ENCODE results near the gene CD6. TPM values are rescaled to one million over a fixed set of nuclear protein-coding genes. Genes with fewer than 3 reads are reported as not detected.

CD6 gene
- total RNA-seq, 3 donors from 2014 or later (not counting 1 experiment from before 2014, with no cell fraction given) = 18.9 to 111 (median 85.6) TPM

DNA sequence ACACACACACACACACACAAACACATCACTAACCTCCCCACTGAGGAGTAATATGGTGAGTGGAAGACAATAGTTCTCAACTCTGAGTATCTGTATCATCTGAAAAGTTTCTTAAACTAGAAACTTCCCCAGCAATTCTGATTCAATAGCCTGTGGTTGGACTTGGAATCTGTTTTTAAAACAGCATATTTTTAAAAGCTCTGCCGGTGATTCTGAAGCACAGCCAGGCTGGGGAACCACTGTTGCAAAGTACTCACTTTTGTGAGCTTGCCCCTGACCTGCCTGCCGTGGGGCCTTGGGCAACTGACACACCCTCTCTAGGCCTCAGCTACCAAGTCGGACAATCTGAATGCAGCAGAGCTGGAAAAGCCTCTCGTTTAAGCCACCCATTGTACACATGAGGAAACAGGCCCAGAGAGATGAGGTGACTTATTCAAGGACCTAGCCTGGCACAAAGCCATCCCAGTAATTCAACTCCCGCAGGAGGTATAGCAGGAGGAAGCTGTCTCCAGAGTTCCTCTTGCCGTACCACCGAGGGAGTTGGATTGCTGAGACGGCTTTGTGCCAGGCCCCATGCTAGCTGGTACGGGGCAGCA lies 28.4 kb upstream of the CD6 start:
- Histone ChIP-seq H3K27ac (ENCODE audit: low read length) (no peak overlapping the region), H3K4me1 (ENCODE audit: control insufficient read depth, insufficient read depth, low read length) (no peaks in the 10 kb centered on the region), H3K27me3 (ENCODE audit: control insufficient read depth, insufficient read depth, low read length) (no peaks in the 10 kb centered on the region), H3K9me3 (ENCODE audit: control insufficient read depth, insufficient read depth, low read length) (no peaks in the 10 kb centered on the region), H3K36me3 (ENCODE audit: control insufficient read depth, insufficient read depth, low read length) (no peaks in the 10 kb centered on the region), H3K4me3 (ENCODE audit: low read length) (no peak overlapping the region)
- Mint-ChIP-seq H3K36me3 (no peaks in the 10 kb centered on the region), H3K27me3 (ENCODE audit: low read depth in 2 of 2) (peaks cover 0 to 6% of the 10 kb centered on the region in 2 donors), H3K27ac (no peak overlapping the region), H3K9me3 (no peaks in the 10 kb centered on the region), H3K4me3 (no peak overlapping the region), H3K4me1 (no peaks in the 10 kb centered on the region)
- ATAC-seq (no peak), DNase-seq (no peak)
- intact Hi-C loops (cut with micrococcal nuclease) = no loop called here
- WGBS (ENCODE audit: insufficient coverage) = 86% methylated on average over 9 of the region's 9 CpGs
- TF ChIP-seq, protein P1, sequence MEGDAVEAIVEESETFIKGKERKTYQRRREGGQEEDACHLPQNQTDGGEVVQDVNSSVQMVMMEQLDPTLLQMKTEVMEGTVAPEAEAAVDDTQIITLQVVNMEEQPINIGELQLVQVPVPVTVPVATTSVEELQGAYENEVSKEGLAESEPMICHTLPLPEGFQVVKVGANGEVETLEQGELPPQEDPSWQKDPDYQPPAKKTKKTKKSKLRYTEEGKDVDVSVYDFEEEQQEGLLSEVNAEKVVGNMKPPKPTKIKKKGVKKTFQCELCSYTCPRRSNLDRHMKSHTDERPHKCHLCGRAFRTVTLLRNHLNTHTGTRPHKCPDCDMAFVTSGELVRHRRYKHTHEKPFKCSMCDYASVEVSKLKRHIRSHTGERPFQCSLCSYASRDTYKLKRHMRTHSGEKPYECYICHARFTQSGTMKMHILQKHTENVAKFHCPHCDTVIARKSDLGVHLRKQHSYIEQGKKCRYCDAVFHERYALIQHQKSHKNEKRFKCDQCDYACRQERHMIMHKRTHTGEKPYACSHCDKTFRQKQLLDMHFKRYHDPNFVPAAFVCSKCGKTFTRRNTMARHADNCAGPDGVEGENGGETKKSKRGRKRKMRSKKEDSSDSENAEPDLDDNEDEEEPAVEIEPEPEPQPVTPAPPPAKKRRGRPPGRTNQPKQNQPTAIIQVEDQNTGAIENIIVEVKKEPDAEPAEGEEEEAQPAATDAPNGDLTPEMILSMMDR (IDR thresholded peaks at IDR 0.05) = no peak

DNA sequence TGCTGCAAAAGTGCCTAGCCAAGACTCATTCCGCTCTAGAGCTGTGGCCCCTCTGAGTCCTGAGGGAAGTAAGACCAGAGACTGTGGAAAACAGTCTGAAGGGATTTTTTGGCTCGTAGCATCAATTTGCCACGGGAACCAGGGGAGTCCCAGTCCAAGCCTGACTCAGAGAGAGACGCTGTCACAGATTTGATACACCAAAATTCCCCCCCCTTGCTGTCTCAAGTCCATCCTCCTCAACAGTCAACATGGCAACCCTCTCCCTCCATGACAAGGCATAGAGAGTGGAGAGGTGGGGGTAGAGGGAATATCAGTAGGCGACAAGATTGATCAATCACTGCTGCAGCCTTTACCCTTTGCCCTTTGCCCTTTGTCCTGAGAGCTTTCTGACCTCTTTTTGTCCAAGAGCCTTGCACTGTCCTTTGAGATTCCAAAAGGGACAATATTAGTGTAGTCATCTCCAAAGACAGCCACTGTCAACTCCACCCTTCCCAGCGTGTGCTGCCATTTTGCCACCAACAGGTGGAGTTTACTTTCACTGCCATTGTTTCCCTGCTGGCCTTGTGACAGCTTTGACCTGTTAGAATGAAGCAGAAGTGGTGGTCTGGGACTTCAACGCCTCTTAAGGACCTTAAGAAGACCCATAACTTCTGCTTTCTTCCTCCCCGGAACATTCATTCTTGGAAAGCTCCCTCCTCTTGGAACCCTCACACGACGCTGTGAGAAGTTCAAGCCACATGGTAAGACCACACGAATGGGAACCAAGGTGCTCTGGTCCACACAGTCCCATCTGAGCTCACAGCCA lies 26.8 kb upstream of the CD6 start:
- no peaks in the 10 kb centered on the region for H3K36me3 ChIP-seq (ENCODE audit: control insufficient read depth, insufficient read depth, low read length)
- no peak overlapping the region for H3K4me3 Mint-ChIP-seq
- no peak overlapping the region for H3K27ac Mint-ChIP-seq
- H3K36me3 Mint-ChIP-seq = no peaks in the 10 kb centered on the region
- no peaks in the 10 kb centered on the region for H3K9me3 Mint-ChIP-seq
- no peak overlapping the region for H3K27ac ChIP-seq (ENCODE audit: low read length)
- peak in 1 of 2 donors; percentile 41 for DNase-seq
- H3K9me3 ChIP-seq (ENCODE audit: control insufficient read depth, insufficient read depth, low read length) = no peaks in the 10 kb centered on the region
- H3K4me1 ChIP-seq (ENCODE audit: control insufficient read depth, insufficient read depth, low read length) = no peaks in the 10 kb centered on the region
- no peaks in the 10 kb centered on the region for H3K27me3 ChIP-seq (ENCODE audit: control insufficient read depth, insufficient read depth, low read length)
- ATAC-seq = no peak
- WGBS (ENCODE audit: insufficient coverage) = 77% methylated on average over 11 of the region's 11 CpGs
- peaks cover 10 to 14% of the 10 kb centered on the region in 2 donors for H3K27me3 Mint-ChIP-seq (ENCODE audit: low read depth in 2 of 2)
- TF ChIP-seq, protein P1 (IDR thresholded peaks at IDR 0.05) = no peak
- H3K4me1 Mint-ChIP-seq = peaks cover 0 to 4% of the 10 kb centered on the region in 2 donors
- intact Hi-C loops (cut with micrococcal nuclease) = no loop called here
- no peak overlapping the region for H3K4me3 ChIP-seq (ENCODE audit: low read length)

DNA sequence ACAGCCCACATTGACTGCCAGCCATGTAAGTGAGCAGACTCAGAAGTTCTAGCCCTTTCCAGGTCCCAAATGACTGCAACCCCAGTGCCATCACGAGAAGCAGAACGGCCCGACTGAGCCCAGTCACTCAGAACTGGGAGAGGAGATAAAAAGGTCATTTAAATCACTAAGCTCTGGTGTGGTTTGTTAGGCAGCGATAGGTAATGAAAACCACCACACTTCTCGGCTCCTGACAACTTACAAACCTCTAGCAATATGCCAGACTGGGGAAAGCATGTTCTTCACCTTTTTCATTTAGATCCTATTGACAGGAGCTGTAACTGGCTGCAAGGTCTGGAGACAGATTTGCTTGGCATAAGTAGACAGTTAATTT lies 26.2 kb upstream of the CD6 start:
- Mint-ChIP-seq H3K4me1 (peaks cover 0 to 4% of the 10 kb centered on the region in 2 donors), H3K27ac (no peak overlapping the region), H3K36me3 (no peaks in the 10 kb centered on the region), H3K4me3 (no peak overlapping the region), H3K9me3 (no peaks in the 10 kb centered on the region), H3K27me3 (ENCODE audit: low read depth in 2 of 2) (peaks cover 10 to 14% of the 10 kb centered on the region in 2 donors)
- Histone ChIP-seq H3K27ac (ENCODE audit: low read length) (no peak overlapping the region), H3K4me1 (ENCODE audit: control insufficient read depth, insufficient read depth, low read length) (peaks cover 4% of the 10 kb centered on the region), H3K4me3 (ENCODE audit: low read length) (no peak overlapping the region), H3K27me3 (ENCODE audit: control insufficient read depth, insufficient read depth, low read length) (peaks cover 4% of the 10 kb centered on the region), H3K9me3 (ENCODE audit: control insufficient read depth, insufficient read depth, low read length) (no peaks in the 10 kb centered on the region), H3K36me3 (ENCODE audit: control insufficient read depth, insufficient read depth, low read length) (no peaks in the 10 kb centered on the region)
- DNase-seq (no peak), ATAC-seq (no peak)
- 88% methylated on average over 5 of the region's 5 CpGs for WGBS (ENCODE audit: insufficient coverage)
- TF ChIP-seq, protein P1 (IDR thresholded peaks at IDR 0.05) = no peak
- intact Hi-C loops (cut with micrococcal nuclease) = no loop called here
